ENCODE data around the gene RFX8.

Gene RFX8

GRCh38 chr2:101396316-101396717 lies 78.6 kb downstream of the RFX8 start:
- H3K4me3 ChIP-seq (ENCODE audit: low read depth, low read length): no peak overlapping the region
- TF ChIP-seq, protein P1, sequence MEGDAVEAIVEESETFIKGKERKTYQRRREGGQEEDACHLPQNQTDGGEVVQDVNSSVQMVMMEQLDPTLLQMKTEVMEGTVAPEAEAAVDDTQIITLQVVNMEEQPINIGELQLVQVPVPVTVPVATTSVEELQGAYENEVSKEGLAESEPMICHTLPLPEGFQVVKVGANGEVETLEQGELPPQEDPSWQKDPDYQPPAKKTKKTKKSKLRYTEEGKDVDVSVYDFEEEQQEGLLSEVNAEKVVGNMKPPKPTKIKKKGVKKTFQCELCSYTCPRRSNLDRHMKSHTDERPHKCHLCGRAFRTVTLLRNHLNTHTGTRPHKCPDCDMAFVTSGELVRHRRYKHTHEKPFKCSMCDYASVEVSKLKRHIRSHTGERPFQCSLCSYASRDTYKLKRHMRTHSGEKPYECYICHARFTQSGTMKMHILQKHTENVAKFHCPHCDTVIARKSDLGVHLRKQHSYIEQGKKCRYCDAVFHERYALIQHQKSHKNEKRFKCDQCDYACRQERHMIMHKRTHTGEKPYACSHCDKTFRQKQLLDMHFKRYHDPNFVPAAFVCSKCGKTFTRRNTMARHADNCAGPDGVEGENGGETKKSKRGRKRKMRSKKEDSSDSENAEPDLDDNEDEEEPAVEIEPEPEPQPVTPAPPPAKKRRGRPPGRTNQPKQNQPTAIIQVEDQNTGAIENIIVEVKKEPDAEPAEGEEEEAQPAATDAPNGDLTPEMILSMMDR (IDR thresholded peaks at IDR 0.05; ENCODE audit: low read depth, low read length): no peak

DNA sequence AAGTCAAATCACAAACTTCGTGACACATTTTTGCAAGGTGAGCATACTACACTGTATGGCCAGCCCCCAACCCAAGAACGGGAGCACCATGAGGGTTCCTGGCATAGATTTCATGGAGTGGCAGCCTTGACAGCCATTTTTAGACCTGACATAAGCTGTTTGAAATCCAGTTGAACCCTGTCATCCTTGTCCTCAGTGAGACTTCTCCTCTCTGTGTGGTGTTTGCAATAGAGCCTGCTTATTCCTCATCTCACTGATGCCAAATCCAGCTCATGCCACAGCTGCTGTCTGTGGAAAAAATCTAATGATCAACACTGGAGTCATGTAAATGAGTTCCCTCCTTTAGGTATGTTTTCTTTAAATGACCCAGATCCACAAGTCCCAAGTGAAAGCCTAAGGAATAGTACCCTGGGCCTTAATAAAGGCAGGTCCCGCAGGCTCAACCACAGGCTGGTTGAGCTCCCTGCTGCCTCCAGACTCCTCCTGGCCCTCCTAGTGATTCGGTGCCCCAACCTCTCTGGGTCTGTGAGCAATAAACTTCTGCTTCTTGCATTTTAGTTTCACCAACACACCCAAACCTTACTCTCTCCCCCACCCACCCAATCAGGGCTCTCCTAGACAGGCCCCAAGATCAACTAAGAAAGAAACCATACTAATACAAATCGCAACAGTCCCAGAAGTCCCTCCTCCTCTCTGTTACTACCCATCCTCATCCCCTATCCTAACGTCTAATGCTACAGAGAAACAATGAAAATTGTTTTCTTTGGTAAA lies 79.2 kb downstream of the RFX8 start:
- TF ChIP-seq, protein P1 (IDR thresholded peaks at IDR 0.05; ENCODE audit: low read depth, low read length): no peak
- no peak overlapping the region for H3K4me3 ChIP-seq (ENCODE audit: low read depth, low read length)

GRCh38 chr2:101388232-101388631 lies 86.7 kb downstream of the RFX8 start:
- H3K4me3 ChIP-seq (ENCODE audit: low read depth, low read length): no peak overlapping the region
- TF ChIP-seq, protein P1 (IDR thresholded peaks at IDR 0.05; ENCODE audit: low read depth, low read length): no peak

DNA sequence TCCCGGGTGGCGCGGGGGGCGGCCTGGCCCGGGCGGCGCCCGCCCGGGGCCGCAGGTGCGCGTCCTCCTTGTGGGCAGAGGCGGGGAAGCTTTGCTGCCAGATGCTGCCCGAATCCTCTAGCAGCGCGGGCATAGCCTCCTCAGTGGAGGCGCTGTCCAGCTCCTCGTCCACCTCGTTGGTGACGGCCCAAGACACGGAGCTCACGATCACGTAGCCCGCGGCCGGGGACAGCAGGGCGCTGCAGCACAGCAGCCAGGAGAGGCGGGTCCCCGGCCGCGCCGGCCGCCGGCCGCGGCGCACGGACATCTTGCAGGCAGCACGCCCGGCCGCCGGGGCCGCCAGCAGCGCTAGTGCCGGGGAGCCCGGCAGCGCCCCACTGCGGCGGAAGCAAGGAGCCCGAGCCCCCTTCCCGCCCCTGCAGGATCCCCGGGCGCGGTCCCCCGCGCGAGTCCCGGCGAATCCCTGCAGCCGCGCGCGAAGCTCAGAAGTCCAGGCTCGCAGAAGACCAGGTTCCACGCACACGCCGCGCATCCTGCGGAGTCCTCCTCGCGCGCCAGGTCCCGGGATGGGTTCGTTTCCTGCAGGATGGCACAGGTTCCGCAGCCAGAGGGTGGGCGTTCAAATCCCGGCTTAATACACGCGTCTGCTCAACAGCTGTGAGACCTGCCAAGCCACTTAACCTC lies 87.6 kb downstream of the RFX8 start, which contains the start of gene CREG2:
Gene CREG2 (minus strand): TSS at position 353 of the 684 bp plus-strand sequence. CDS start 46 bp downstream, at position 307.
- TF ChIP-seq, protein P1 (IDR thresholded peaks at IDR 0.05; ENCODE audit: low read depth, low read length): peak; percentile 28
- H3K4me3 ChIP-seq (ENCODE audit: low read depth, low read length): peak within 1 kb of the TSS; percentile 56

DNA sequence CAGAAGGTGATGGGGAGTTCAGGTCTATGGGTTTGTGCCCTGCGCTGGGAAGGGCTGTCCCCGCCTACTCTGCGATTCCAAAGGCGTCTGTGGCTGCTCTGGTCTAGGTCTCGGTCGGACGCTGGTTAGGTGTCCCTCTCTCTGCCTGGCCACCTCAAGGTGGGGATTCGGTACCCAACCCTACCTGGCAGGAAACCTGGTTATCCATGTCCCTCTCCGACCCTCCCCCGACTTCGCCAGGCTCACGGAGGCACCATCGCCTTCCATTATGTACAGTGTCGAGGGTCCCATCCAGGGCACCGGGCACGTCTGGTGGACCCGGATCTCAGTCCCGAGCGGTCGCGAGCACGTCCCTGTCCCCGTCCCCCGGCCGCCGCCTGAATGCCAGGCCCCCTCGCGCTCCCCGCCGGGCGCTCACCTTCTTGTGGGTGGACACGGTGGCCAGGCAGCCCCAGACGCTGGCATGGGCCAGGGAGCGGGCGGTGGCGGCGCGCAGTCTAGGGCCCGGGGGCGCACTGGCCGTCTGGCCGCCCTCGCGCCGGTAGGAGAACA lies 88.2 kb downstream of the RFX8 start:
- peak overlapping the region; percentile 56 for H3K4me3 ChIP-seq (ENCODE audit: low read depth, low read length)
- TF ChIP-seq, protein P1 (IDR thresholded peaks at IDR 0.05; ENCODE audit: low read depth, low read length): no peak

DNA sequence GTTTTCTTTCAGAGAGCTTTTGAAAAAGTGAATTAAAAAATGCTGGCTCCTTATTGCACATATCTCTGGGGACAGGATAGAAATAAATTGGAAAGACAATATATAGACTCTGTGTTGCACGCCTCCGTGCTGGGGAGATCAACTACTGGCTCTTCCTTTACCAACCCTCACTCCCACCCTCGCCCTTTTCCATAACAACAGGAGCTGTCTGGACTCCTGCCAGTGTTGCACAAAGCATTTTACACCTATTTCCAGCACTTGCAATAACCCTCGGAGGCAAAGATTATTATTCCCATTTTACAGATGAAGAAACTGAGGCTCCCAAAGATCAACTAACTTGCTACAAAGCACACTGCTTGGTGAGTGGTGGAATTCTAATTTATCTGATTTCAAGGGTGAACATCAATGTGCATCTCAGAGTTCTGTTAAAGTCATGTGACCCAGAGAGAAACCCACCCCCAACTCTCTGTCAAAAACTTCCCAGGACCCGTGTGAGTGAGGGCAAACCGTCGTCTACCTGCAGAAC lies 91.8 kb downstream of the RFX8 start:
- TF ChIP-seq, protein P1 (IDR thresholded peaks at IDR 0.05; ENCODE audit: low read depth, low read length): no peak
- H3K4me3 ChIP-seq (ENCODE audit: low read depth, low read length): no peak overlapping the region
